Tibial artery (tissue), 4 donors: Measurements from ENCODE around the gene CDK15.

Experiments used
- DNase-seq, 2 donors: peaks; one replicate each; pipeline ENCODE4 v3.0.0-alpha.2; 2019
- H3K27ac ChIP-seq, 2 donors: fragments of 200-600 bp; sonication (generic) in 1 of 2; 1 replicate in 1 of 2; 2 replicates in 1 of 2; pipeline ENCODE4 v1.5.1; 2018 to 2019; ENCODE audit warnings: mild to moderate bottlenecking in 1 of 2
- H3K27me3 ChIP-seq, 2 donors: fragments of 200-600 bp; sonication (generic) in 1 of 2; one replicate each; pipeline versions ENCODE4 v1.5.1 to v1.6.0; 2016 to 2019
- H3K36me3 ChIP-seq, 3 donors: fragments of 200-600 bp; sonication (generic) in 2 of 3; one replicate each; pipeline ENCODE4 v1.5.1; 2016 to 2019; ENCODE audit warnings: mild to moderate bottlenecking in 2 of 3
- H3K4me1 ChIP-seq, 4 donors: fragments of 200-600 bp; sonication (generic) in 2 of 4; 1 replicate in 3 of 4; 2 replicates in 1 of 4; pipeline ENCODE4 v1.5.1; 2016 to 2019
- H3K4me3 ChIP-seq, 2 donors: fragments of 200-600 bp; sonication (generic) in 1 of 2; 1 replicate in 1 of 2; 2 replicates in 1 of 2; pipeline ENCODE4 v1.5.1; 2018 to 2019; ENCODE audit warnings: mild to moderate bottlenecking in 2 of 2
- H3K9me3 ChIP-seq, 3 donors: fragments of 200-600 bp; sonication (generic) in 1 of 3; one replicate each; pipeline ENCODE4 v1.5.1; 2016 to 2019
- intact Hi-C: fragments of 100-400 bp; cut with DNase I; formaldehyde crosslinking; loops from one replicate; pipeline ENCODE4 v1.15.0; 2023; ENCODE audit warnings: low total_unique reads
- TF ChIP-seq, protein P1 (sequence below), 2 experiments: fragments of 200-600 bp in 1 of 2; fragments of 450-650 bp in 1 of 2; IDR thresholded peaks; one replicate each; pipeline ENCODE4 v1.5.1; 2017 to 2019; ENCODE audit warnings: antibody characterized with exemption in 2 of 2, mild to moderate bottlenecking in 1 of 2, moderate library complexity in 1 of 2

CDK15 gene

DNA sequence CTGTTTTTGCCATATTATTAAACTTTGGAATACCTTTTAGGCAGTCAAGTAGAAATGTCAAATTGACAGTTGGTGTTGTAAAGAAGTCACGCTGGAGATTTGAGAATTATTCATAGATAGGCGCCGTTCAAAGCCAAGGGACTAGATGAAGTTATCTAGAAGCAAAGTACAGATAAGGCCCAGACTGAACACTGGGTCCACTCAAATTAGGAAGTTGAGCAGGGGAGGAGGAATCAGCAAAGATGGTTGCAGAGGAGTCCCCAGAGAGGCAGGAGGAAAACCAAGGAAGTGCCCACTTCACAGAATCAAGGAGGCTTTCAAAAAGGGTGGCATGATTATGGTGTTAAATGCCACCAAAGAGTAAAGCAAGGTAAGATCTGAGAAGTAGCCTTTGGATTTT is 16.0 kb upstream of the CDK15 start:
- Histone ChIP-seq H3K36me3 (no peaks in the 10 kb centered on the region), H3K27me3 (no peaks in the 10 kb centered on the region), H3K4me3 (no peak overlapping the region), H3K4me1 (peaks cover 0 to 9% (median 0%) of the 10 kb centered on the region in 4 donors), H3K9me3 (no peaks in the 10 kb centered on the region), H3K27ac (no peak overlapping the region)
- TF ChIP-seq, protein P1, sequence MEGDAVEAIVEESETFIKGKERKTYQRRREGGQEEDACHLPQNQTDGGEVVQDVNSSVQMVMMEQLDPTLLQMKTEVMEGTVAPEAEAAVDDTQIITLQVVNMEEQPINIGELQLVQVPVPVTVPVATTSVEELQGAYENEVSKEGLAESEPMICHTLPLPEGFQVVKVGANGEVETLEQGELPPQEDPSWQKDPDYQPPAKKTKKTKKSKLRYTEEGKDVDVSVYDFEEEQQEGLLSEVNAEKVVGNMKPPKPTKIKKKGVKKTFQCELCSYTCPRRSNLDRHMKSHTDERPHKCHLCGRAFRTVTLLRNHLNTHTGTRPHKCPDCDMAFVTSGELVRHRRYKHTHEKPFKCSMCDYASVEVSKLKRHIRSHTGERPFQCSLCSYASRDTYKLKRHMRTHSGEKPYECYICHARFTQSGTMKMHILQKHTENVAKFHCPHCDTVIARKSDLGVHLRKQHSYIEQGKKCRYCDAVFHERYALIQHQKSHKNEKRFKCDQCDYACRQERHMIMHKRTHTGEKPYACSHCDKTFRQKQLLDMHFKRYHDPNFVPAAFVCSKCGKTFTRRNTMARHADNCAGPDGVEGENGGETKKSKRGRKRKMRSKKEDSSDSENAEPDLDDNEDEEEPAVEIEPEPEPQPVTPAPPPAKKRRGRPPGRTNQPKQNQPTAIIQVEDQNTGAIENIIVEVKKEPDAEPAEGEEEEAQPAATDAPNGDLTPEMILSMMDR (IDR thresholded peaks at IDR 0.05) = no peak
- no peak for DNase-seq
- intact Hi-C loops = no loop called here

DNA sequence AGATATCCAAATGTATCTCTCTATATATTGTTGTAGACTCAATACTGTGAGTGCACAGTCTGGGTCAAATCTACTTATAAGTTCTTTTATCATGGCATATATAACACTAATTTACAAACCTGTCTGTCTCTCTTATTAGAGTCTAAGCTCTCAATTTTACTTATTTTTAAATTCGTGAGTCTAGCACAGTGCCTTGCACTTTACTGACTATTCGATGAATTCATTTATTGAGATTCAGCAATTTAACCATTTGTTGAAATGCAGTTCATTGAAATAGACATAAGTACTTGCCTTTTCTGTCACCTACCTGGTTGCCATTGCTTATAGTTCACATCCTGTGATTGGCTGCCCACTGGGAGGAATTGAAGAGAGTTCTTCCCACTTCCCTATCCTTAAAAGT is 15.3 kb upstream of the CDK15 start:
- Histone ChIP-seq H3K36me3 (no peaks in the 10 kb centered on the region), H3K27ac (no peak overlapping the region), H3K27me3 (no peaks in the 10 kb centered on the region), H3K4me1 (peaks cover 0 to 9% (median 0%) of the 10 kb centered on the region in 4 donors), H3K9me3 (no peaks in the 10 kb centered on the region), H3K4me3 (no peak overlapping the region)
- DNase-seq = no peak
- TF ChIP-seq, protein P1 (IDR thresholded peaks at IDR 0.05) = no peak
- intact Hi-C loops = no loop called here

DNA sequence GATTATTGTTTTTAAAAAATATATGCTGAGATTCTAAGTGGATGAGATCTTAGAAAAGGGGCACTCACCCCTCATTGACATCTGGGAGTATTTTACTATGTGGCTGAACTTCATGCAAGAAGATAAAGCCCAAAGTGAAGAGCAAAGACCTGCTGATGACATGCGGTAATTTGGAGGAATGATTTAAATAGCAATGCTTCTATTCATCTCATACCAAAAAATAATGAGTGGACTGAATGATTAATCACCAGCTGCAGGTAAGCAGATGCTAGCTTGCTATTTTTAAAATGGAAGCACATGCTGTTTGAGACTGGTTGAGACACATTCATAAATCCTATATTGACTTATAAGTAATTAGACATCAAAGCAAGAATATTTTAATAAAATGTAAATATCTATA is 12.7 kb upstream of the CDK15 start:
- TF ChIP-seq, protein P1 (IDR thresholded peaks at IDR 0.05) = no peak
- Histone ChIP-seq H3K27ac (no peak overlapping the region), H3K4me3 (no peak overlapping the region), H3K9me3 (no peaks in the 10 kb centered on the region), H3K36me3 (no peaks in the 10 kb centered on the region), H3K4me1 (peaks cover 0 to 24% (median 1%) of the 10 kb centered on the region in 4 donors), H3K27me3 (no peaks in the 10 kb centered on the region)
- DNase-seq = no peak
- intact Hi-C loops = no loop called here

DNA sequence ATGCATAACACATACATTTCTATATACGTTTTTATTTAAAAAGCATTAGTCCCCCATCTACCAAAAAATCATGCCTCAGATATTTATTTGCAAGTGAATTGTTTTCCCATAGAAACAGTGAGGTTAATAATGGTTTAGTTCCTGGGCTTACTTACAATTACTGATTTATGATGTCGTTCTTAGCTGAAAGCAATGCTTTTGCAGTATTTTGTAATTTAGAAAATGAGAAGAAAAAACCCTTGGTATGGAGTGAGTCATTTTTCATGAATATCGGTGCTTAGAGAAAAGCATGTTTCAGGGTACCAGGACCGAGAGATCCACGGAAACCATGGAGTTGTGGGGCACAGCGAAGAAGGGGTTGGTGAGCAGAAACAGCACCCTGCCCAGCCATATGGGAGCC is 12.0 kb upstream of the CDK15 start:
- TF ChIP-seq, protein P1 (IDR thresholded peaks at IDR 0.05) = no peak
- intact Hi-C loops = no loop called here
- H3K4me3 ChIP-seq = no peak overlapping the region
- H3K27me3 ChIP-seq = no peaks in the 10 kb centered on the region
- H3K9me3 ChIP-seq = no peaks in the 10 kb centered on the region
- no peak for DNase-seq
- no peak overlapping the region for H3K27ac ChIP-seq
- H3K36me3 ChIP-seq = no peaks in the 10 kb centered on the region
- H3K4me1 ChIP-seq = peaks cover 0 to 30% (median 1%) of the 10 kb centered on the region in 4 donors

DNA sequence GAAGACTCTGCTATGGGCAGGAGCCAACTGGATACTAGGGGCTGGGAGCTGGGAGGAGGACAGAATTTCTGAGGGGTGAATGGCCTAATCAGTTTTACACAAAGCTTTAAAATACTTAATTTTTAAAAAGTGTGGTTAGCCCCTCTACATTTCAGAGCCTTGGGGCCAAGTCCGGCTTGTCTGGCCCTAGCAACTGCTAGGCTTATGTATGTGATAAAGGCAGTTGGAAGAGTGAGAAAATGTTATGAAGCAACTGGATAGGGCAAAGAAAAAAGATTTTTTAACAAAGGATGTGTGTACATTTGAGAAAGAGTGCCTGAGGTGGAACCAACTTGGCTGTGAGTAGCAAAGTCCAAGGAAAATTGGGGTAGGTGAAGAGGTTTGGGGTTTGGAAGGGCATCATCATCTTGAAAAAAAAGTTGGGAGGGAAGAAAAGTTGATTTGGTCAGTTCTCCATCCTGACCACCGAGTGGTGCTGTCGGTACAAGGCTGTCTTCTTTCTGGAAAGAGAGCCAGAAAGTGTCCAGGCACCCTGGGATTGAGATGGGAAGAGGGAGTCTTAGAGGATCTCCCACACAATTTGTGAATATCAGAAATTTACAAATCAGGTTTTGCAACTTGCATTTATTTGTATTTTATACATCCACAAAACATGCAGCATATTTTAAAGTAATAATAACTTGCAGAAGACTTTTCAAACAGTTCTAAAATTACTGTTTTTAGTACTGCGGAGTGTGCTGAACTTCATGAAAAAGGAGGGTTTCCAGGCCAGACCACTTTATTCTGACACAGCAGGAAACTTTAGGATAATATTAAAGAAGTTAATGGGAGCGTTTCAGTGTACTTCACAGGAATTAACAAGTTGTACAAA is 10.5 kb upstream of the CDK15 start:
- Histone ChIP-seq H3K27me3 (no peaks in the 10 kb centered on the region), H3K9me3 (no peaks in the 10 kb centered on the region), H3K4me3 (no peak overlapping the region), H3K36me3 (no peaks in the 10 kb centered on the region), H3K4me1 (peaks cover 0 to 30% (median 1%) of the 10 kb centered on the region in 4 donors), H3K27ac (peak overlapping the region in 1 of 2 donors; percentile 67)
- intact Hi-C loops = loop anchor here (5.0 kb wide), 3 partner anchors 61 to 381 kb away; no protein-coding TSS in a partner anchor
- TF ChIP-seq, protein P1 (IDR thresholded peaks at IDR 0.05) = peak; percentile 62 to 69
- no peak for DNase-seq
